Central memory CD4-positive, alpha-beta T cell (primary cell): ENCODE measurements around the gene C2CD3.
"Not testable (repeated sequence)": the region's sequence is repeated elsewhere in the genome, so short reads cannot be mapped to it uniquely, and the experiment has no call there.

Experiments used
- DNase-seq: peaks from one replicate; pipeline ENCODE4 v3.0.0; 2022

The C2CD3 gene

GRCh38 chr11:74001822-74002286, 168.9 kb downstream of the C2CD3 start:
- DNase-seq = no peak

- DNase-seq = no peak
These were observed 170.3 kb downstream of the C2CD3 start for GRCh38 chr11:74000307-74001133.

GRCh38 chr11:73999581-74000306, 171.1 kb downstream of the C2CD3 start:
- no peak for DNase-seq

GRCh38 chr11:73998846-73999575, 171.8 kb downstream of the C2CD3 start:
- no peak for DNase-seq

- no peak for DNase-seq
These were observed 173.6 kb downstream of the C2CD3 start for GRCh38 chr11:73997120-73997770.

GRCh38 chr11:73996161-73996747, 174.5 kb downstream of the C2CD3 start:
- no peak for DNase-seq

- DNase-seq = peak; percentile 81
These were observed 175.1 kb downstream of the C2CD3 start for GRCh38 chr11:73995731-73996130.

- DNase-seq = peak; percentile 88
These were observed 175.6 kb downstream of the C2CD3 start for GRCh38 chr11:73995247-73995646.

GRCh38 chr11:73991471-73992006, 179.3 kb downstream of the C2CD3 start:
- DNase-seq = no peak

- no peak for DNase-seq
These were observed 180.1 kb downstream of the C2CD3 start for GRCh38 chr11:73990730-73991129.

GRCh38 chr11:73989156-73989555, 181.6 kb downstream of the C2CD3 start:
- no peak for DNase-seq

GRCh38 chr11:73988227-73988626, 182.6 kb downstream of the C2CD3 start:
- DNase-seq = no peak

- DNase-seq = not testable (repeated sequence)
These were observed 185.1 kb downstream of the C2CD3 start for GRCh38 chr11:73985661-73986060.

- no peak for DNase-seq
These were observed 186.9 kb downstream of the C2CD3 start for GRCh38 chr11:73983741-73984538.

- peak; percentile 92 for DNase-seq
These were observed 187.6 kb downstream of the C2CD3 start for GRCh38 chr11:73982990-73983740.

GRCh38 chr11:73982595-73982989, 188.2 kb downstream of the C2CD3 start, which contains the start of gene UCP2:
TSS of gene UCP2 (minus strand) at chr11:73982843. CDS start at chr11:73978378, 4,465 bp downstream.
- DNase-seq = peak; percentile 72

- no peak for DNase-seq
These were observed 189.6 kb downstream of the C2CD3 start for GRCh38 chr11:73981051-73981805.

- peak; percentile 90 for DNase-seq
These were observed 190.5 kb downstream of the C2CD3 start for GRCh38 chr11:73980001-73980961.
